HEK293T (cell line): ENCODE measurements around the gene FLNB.

Source experiments
- ARNT ChIP-seq: fragments of 450-650 bp; IDR thresholded peaks from 2 replicates; pipeline ENCODE4 v1.6.1; 2017; ENCODE audit warnings: mild to moderate bottlenecking
- BHLHE40 ChIP-seq: fragments of 450-650 bp; IDR thresholded peaks from 2 replicates; pipeline ENCODE4 v1.6.1; 2016; ENCODE audit warnings: mild to moderate bottlenecking, moderate library complexity, borderline replicate concordance
- FOXM1 ChIP-seq: fragments of 450-650 bp; IDR thresholded peaks from 2 replicates; pipeline ENCODE4 v1.6.1; 2017; ENCODE audit warnings: mild to moderate bottlenecking, borderline replicate concordance
- HDGF ChIP-seq: fragments of 450-650 bp; IDR thresholded peaks from 2 replicates; pipeline ENCODE4 v1.6.1; 2017; ENCODE audit warnings: antibody characterized with exemption, borderline replicate concordance
- L3MBTL2 ChIP-seq: fragments of 450-650 bp; conservative IDR thresholded peaks from 2 replicates; pipeline ENCODE4 v1.6.1; 2016; ENCODE audit warnings: mild to moderate bottlenecking
- NFRKB ChIP-seq: fragments of 450-650 bp; IDR thresholded peaks from 2 replicates; pipeline ENCODE4 v1.6.1; 2016; ENCODE audit warnings: mild to moderate bottlenecking, moderate library complexity
- SP1 ChIP-seq: fragments of 450-650 bp; IDR thresholded peaks from 2 replicates; pipeline ENCODE4 v1.6.1; 2017
- TF ChIP-seq, protein P1 (sequence below): fragments of 450-650 bp; IDR thresholded peaks from 2 replicates; pipeline ENCODE4 v1.6.1; 2016

DNA sequence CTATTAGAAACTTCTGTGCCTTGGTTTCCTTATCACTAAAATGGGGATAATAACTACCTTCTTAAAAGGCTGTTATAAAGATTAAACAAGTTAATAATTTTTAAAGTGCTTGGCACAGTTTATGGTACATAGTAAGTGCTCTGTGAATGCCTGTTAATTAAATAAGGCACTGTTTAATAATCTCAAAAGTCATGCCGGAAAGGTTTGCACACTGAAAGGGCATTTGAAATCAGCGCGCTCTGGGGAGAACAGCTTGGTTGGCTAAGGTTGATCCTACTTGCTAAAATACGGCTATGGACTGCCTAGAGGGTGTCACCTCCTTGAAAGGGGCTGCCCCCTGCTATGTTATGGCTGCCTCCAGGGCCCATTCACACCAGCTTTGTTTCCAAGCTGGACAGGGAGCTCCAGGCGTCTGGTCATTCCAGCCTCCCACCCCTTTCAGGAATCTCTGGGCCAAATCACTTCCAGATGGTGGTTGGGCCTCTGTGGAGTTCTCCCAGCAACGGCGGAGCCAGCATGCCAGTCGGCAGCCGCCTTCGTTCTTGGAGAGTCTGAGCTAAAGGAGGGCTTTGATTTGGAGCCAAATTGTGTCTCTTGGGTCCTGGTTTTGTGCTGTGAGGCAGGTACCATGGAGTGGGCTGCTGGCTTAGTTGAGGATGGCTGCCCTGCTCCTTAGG, 5.9 kb downstream of the FLNB start:
- TF ChIP-seq HDGF (no peak), ARNT (no peak), SP1 (no peak), NFRKB (no peak), L3MBTL2 (no peak), BHLHE40 (no peak), FOXM1 (no peak)
- TF ChIP-seq, protein P1, sequence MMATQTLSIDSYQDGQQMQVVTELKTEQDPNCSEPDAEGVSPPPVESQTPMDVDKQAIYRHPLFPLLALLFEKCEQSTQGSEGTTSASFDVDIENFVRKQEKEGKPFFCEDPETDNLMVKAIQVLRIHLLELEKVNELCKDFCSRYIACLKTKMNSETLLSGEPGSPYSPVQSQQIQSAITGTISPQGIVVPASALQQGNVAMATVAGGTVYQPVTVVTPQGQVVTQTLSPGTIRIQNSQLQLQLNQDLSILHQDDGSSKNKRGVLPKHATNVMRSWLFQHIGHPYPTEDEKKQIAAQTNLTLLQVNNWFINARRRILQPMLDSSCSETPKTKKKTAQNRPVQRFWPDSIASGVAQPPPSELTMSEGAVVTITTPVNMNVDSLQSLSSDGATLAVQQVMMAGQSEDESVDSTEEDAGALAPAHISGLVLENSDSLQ = no peak
